ENCODE measurements around the gene TNIK. TPM values are rescaled to one million over a fixed set of nuclear protein-coding genes. Genes with fewer than 3 reads are reported as not detected.

Gene TNIK
- total and polyA plus RNA-seq, 3 donors from 2014 or later: 39.3 to 99.6 (median 83.5) TPM

GRCh38 chr3:171101982-171102641 is 358.1 kb downstream of the TNIK start:
- Histone ChIP-seq H3K4me3 (no peak overlapping the region), H3K27me3 (no peaks in the 10 kb centered on the region), H3K9me3 (no peaks in the 10 kb centered on the region), H3K4me1 (no peaks in the 10 kb centered on the region), H3K36me3 (ENCODE audit: low read depth, missing control alignments) (no peaks in the 10 kb centered on the region), H3K27ac (no peak overlapping the region)
- 96 to 97% methylated on average over 2 of the region's 2 CpGs for WGBS, 2 donors
- DNase-seq: no peak
- TF ChIP-seq POLR2A (IDR thresholded peaks at IDR 0.05): no peak
- no peak for TF ChIP-seq CTCF (IDR thresholded peaks at IDR 0.05)
- intact Hi-C loops (cut with DNase I; ENCODE audit: low total_unique reads): no loop called here

- no peaks in the 10 kb centered on the region for H3K4me1 ChIP-seq
- no peak for DNase-seq
- H3K27ac ChIP-seq: no peak overlapping the region
- no peak overlapping the region for H3K4me3 ChIP-seq
- no peaks in the 10 kb centered on the region for H3K9me3 ChIP-seq
- no peaks in the 10 kb centered on the region for H3K27me3 ChIP-seq
- TF ChIP-seq CTCF (IDR thresholded peaks at IDR 0.05) (no peak), POLR2A (IDR thresholded peaks at IDR 0.05) (no peak)
- WGBS, 2 donors: 89 to 95% methylated on average over 1 of the region's 1 CpG
- intact Hi-C loops (cut with DNase I; ENCODE audit: low total_unique reads): no loop called here
- no peaks in the 10 kb centered on the region for H3K36me3 ChIP-seq (ENCODE audit: low read depth, missing control alignments)
Measured at GRCh38 chr3:171099911-171100310, 360.3 kb downstream of the TNIK start.

- no peak for DNase-seq
- Histone ChIP-seq H3K36me3 (ENCODE audit: low read depth, missing control alignments) (no peaks in the 10 kb centered on the region), H3K4me1 (no peaks in the 10 kb centered on the region), H3K9me3 (no peaks in the 10 kb centered on the region), H3K27ac (no peak overlapping the region), H3K4me3 (no peak overlapping the region), H3K27me3 (no peaks in the 10 kb centered on the region)
- intact Hi-C loops (cut with DNase I; ENCODE audit: low total_unique reads): no loop called here
- no peak for TF ChIP-seq CTCF (IDR thresholded peaks at IDR 0.05)
- TF ChIP-seq POLR2A (IDR thresholded peaks at IDR 0.05): no peak
- WGBS, 2 donors: 92 to 100% methylated on average over 1 of the region's 1 CpG
Measured at GRCh38 chr3:171095063-171095462, 365.1 kb downstream of the TNIK start.

GRCh38 chr3:171094411-171094810 is 365.8 kb downstream of the TNIK start:
- no peaks in the 10 kb centered on the region for H3K9me3 ChIP-seq
- no peak for DNase-seq
- no peak overlapping the region for H3K4me3 ChIP-seq
- WGBS, 2 donors: 95 to 97% methylated on average over 3 of the region's 3 CpGs
- H3K4me1 ChIP-seq: no peaks in the 10 kb centered on the region
- no peak overlapping the region for H3K27ac ChIP-seq
- H3K36me3 ChIP-seq (ENCODE audit: low read depth, missing control alignments): no peaks in the 10 kb centered on the region
- TF ChIP-seq CTCF (IDR thresholded peaks at IDR 0.05) (no peak), POLR2A (IDR thresholded peaks at IDR 0.05) (no peak)
- intact Hi-C loops (cut with DNase I; ENCODE audit: low total_unique reads): no loop called here
- H3K27me3 ChIP-seq: no peaks in the 10 kb centered on the region

GRCh38 chr3:171093462-171093861 is 366.7 kb downstream of the TNIK start:
- H3K4me1 ChIP-seq: no peaks in the 10 kb centered on the region
- TF ChIP-seq CTCF (IDR thresholded peaks at IDR 0.05): no peak
- no peak for TF ChIP-seq POLR2A (IDR thresholded peaks at IDR 0.05)
- no peaks in the 10 kb centered on the region for H3K36me3 ChIP-seq (ENCODE audit: low read depth, missing control alignments)
- no peak overlapping the region for H3K4me3 ChIP-seq
- no peaks in the 10 kb centered on the region for H3K9me3 ChIP-seq
- intact Hi-C loops (cut with DNase I; ENCODE audit: low total_unique reads): no loop called here
- no peak for DNase-seq
- no peak overlapping the region for H3K27ac ChIP-seq
- H3K27me3 ChIP-seq: no peaks in the 10 kb centered on the region
